Islet precursor cell (in vitro differentiated cells): ENCODE measurements around the gene PHLPP2.
"Not testable (repeated sequence)": the region's sequence is repeated elsewhere in the genome, so short reads cannot be mapped to it uniquely, and the experiment has no call there.

ENCODE experiments used
- DNase-seq: peaks from one replicate; pipeline ENCODE4 v3.0.0-alpha.2; 2018

Gene PHLPP2

DNA sequence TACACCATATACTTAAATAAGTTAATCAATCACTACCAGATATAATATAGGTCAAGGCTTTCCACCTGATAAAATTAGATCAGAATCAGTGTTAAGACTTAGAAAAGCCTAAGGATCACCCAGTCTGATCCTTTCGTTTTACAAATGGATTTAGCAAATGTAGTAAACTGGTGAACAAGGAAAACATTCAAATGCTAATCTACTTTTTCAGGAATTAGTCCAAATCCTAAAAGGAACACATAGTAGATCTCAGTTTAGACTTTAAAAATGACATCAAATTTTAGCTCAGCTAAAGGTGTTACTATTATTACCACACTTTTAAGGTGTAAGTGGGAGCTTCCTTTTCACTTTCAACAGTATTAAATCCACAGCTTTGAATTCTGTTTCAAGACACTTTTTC, 12.0 kb downstream of the PHLPP2 start:
- DNase-seq, result no peak

GRCh38 chr16:71711789-71712188, 12.7 kb downstream of the PHLPP2 start:
- DNase-seq, result no peak

DNA sequence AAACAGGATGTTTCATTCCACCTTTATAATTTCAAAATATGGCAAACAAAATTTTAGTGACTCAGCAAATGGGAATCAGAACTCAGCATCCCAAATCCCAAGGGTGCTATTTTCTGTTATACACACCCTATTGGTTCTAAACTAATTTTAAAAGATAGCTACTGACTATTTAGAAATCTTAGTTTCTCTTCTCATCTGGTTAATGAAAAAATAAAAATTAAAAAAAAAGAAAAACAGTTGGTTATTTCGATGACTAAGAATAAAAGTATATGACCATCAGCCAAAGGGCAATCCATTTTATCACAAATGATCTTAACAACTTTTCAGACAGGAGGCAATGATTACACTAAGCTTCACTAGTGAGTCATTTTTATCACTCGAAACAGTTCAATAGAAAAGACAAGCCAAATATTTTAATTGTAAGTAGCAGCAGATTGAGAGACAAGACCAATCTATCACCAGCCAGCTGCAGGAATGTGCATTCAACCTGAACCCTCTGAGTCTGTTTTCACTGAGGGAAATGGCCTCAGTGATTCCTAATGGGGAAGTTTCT, 15.2 kb downstream of the PHLPP2 start:
- DNase-seq, result no peak

DNA sequence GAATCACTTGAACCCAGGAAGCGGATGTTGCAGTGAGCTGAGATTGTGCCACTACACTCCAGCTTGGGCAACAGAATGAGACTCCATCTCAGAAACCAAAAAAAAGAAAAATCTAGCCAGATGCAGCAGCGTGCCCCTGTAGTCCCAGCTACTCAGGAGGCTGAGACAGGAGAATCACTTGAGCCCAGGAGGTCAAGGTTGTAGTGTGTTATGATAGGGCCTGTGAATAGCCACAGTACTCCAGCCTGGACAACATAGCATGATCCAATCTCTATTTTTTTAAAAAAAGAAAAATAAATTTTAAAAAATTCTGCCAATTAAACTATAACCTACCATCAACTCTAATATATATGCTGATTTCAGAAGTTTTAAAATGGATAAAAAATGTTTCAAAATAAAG, 15.8 kb downstream of the PHLPP2 start:
- no peak for DNase-seq

GRCh38 chr16:71707199-71707598, 17.3 kb downstream of the PHLPP2 start:
- DNase-seq, result no peak

DNA sequence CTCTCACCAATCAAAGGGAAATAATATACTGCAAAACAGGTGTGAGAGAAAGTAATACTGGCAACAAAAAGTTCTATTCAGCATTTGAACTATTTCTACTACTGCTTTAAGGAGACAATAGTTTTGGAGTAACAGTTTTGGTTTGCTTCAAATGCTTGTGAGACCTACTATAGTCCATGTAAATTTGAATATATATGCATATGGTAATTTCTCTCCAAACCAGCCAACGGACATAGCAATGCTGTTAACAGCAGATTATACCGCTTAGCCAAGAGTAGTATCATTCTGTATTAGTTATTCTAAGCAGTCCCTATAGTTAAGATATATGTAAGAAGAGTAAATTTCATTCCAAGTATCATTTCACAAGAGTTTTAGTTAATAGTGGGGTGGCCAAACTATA, 18.5 kb downstream of the PHLPP2 start:
- DNase-seq, result no peak

DNA sequence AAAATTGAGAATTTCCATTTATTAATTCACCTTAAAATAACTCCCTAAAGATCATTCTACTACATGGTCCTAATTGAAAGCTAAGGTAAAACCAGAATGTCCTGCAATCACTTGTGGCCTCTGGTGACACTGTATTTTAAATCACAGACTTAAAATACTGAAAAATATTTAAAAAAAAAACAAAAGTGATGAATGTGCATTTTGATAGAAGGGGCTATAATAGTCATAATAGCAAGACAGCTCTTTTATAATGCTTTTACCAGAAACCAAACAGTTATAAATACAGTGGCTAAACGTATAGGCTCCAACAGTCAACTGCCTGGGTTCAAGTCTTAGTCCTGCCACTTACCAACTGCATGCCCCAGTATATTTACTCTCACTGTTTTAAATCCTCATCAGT, 21.2 kb downstream of the PHLPP2 start:
- no peak for DNase-seq

DNA sequence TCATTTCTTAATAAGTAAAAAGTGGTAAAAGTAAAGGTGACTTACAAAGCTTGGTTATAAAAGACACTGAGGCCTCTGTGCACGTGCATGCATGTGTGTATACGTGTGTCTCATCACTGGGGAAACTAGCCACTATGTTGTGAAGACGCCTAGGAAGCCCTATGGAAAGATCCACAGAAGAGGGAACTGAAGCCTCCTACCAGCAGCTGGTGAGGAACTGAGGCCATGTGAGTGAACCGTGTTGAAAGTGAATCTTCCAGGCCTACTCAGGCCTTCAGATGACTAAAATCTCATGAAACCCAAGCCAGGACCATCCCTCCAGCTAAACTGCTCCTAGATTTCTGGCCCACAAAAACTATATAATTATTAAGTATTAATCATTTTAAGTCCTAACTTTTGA, 23.7 kb downstream of the PHLPP2 start:
- no peak for DNase-seq

GRCh38 chr16:71698491-71698890, 26.0 kb downstream of the PHLPP2 start:
- no peak for DNase-seq

DNA sequence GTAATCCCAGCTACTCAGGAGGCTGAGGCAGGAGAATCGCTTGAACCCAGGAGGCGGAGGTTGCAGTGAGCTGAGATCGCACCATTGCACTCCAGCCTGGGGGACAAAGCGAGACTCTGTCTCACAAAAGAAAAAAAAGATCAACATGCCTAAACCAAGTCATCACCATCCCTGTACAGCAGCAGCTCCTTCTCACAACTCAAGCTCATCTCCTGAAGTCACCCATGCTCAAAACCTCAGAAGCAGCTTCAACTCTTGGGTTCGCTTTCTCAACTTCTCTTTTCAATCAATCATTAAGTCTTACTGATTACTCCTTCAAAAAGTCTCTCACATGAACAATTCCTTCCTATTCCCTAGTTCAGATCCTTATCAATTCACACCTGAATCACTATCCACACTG, 31.3 kb downstream of the PHLPP2 start:
- DNase-seq, result no peak

GRCh38 chr16:71689901-71690300, 34.6 kb downstream of the PHLPP2 start:
- no peak for DNase-seq

DNA sequence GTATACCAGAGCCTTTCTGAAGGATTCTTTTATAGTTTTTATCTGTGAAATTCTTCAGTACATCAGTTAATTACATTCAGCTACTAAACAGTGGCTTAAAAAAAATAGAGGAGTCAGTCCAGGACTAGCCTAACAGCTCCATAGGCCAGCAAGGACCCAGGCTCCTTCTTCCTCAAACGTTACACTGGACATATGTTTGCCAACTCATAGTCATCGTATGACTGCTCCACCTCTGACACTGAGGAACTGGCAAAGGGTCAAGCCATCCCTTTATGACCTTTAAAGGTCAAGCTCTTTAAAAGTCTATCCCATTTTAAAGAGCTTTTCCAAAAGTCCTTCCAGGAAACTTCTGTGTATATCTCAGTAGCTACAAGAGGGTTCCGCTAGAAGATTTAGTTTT, 36.6 kb downstream of the PHLPP2 start:
- no peak for DNase-seq

- not testable (repeated sequence) for DNase-seq
Observed at GRCh38 chr16:71684280-71684679, 40.2 kb downstream of the PHLPP2 start.

DNA sequence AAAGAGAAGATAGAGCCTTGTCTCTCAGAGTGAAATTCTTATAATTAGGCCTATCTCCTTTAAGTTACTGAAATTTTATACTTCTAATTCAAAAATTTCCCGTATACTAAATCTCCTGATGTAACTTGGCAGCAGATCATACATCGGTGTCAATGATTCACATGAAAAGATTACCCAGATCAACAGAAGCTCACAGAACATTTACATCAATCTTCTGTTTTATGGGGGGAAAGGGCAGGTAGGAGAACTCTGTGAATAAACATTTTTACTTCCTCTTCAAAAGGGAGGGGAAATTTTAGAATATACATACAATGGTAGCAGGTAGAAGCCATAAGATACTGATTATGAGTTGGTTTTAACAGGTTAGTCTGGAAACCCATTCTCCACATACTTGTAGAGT, 43.1 kb downstream of the PHLPP2 start:
- no peak for DNase-seq

GRCh38 chr16:71676236-71676635, 48.3 kb downstream of the PHLPP2 start:
- DNase-seq, result no peak

- DNase-seq, result no peak
Observed at GRCh38 chr16:71675380-71675779, 49.1 kb downstream of the PHLPP2 start.

- DNase-seq, result no peak
Observed at GRCh38 chr16:71674229-71674628, 50.3 kb downstream of the PHLPP2 start.

DNA sequence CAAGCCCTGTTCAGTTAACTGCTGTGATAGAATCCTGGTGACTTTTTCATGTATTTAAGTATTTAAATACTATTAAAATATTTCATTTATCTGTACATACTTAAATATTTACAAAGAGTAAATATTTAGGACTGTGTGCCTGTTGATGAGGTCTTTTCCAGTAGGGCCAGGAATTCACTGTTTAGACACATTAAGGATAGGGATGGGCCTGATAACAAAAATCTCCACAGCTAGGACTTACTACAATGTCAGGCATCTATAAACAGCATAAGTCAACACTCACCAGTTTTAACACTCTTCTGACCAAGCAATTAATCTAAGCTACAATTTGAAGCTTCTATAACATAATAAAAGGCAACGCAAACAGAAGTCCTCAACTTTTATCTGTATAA, 50.9 kb downstream of the PHLPP2 start:
- no peak for DNase-seq

DNA sequence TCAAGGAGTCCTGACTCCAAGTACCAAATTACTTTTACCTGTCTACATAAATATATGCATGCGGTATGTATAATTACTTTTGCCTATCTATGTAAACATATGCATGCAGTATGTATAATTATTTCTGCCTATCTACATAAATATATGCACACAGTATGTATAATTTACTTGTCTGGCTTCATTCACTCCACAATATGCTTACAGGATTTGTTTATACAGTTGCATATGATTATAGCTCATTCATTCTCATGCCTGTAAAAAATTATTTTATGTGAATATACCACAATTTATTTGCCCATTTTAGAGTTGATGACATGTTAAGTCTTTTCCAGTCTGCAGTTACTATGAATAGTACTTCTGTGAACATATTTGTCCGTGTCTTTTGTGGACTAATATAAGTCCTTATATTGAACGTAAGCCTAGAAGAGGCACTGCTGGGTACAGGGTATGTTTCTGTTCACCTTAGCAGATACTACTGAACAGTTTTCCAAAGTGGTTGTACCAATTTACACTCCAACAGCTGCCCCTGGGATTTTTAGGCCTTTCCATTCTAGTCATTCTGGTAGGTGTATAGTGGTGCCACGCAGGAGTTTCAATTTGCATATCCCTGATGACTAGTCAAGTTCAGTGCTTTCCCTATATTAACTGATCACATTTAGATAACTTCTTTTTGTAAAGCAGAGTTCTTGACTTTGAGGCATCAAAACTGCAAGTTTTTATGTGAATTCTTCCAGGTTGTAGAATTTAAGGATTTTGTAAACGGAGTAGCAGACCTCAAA, 51.5 kb downstream of the PHLPP2 start:
- no peak for DNase-seq

- no peak for DNase-seq
Observed at GRCh38 chr16:71672125-71672524, 52.4 kb downstream of the PHLPP2 start.

GRCh38 chr16:71671165-71671564, 53.3 kb downstream of the PHLPP2 start:
- no peak for DNase-seq

DNA sequence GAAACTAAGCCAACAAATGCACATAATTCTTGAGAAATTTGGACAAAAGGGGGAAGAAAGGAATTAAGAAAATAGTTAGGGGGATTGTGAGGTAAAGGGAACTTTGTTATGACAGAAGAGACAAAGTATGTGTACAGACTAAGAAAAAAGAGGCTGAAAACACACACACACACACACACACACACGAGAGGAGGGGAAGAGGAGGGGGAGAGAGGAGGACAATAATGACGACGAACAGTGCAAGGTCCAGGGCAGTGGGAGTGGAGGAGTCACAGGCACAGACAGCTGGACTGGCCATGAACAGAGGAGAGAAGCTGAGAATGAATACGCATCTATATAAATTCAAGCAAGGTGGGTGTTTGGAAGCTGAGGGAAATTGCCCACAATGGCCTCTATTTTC, 54.0 kb downstream of the PHLPP2 start:
- no peak for DNase-seq

DNA sequence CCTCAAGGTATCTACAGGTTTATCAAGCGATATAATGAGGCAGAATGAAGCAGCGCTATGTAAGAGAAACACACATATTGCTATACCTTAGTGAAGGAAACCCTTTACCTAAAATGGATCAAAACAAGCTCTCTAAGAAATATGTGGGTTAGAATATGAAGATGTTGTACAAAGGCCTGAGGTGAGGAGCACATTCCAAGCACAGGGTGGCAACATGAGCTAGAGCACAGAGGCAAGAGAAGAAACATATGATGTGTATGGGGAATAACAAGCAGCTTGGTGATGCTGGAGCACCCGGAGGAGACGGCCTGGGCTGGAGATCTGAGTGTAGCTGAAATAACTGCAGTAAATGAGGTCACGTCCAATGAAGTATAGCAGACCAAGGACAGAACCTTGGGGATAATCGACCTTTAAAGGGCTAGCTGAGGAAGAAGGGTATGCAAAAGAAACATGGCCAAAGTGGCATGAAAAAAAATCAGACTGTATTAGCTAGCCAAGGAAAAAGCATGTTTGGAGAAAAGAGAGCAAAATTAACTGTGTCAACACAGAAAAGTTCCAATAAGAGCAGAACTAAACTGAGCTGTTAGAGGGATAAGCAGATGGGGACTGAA, 54.5 kb downstream of the PHLPP2 start:
- no peak for DNase-seq

DNA sequence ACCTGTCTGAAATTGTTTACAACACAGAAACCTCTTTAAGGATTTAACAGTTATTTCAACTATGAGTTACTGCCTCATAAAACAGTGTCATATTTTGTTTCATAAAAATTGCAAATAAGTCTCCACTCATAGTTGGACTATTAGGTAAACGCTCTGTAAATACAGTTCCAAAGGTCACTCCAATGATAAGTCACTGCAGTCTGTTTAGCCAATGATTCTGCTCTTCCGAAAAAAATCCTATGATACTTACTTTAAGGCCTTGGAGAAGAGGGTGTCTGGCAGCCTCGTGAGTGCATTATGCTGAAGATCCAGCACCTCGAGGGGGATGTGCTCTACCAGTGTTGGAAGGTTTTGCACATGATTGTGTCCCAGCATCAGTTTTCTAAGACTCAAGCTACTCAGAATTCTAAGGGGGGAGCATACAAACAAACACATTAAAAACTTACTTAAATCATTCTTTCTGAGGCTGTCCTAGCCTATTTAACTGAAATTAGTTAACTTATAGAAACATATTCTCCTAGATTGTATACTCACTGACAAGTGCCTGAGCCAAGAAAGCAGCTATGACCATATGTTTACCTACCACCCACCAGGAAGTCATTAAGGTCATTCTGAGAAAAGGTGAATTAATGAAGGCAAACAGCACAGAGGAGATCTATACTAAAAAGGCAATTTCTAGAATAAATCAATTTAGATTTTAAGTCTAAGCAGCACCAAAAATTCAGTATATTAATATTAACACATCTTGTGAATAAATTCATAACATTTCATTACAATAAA, 57.4 kb downstream of the PHLPP2 start:
- DNase-seq, result no peak
